Hepatocyte (in vitro differentiated cells): ENCODE data around the gene ZNF550.

Experiments used
- EZH2 ChIP-seq: fragments of 200-600 bp; sonication (generic); IDR thresholded peaks from 2 replicates; pipeline ENCODE4 v1.6.1; 2016; ENCODE audit warnings: antibody characterized with exemption, mild to moderate bottlenecking, borderline replicate concordance
- EZH2phosphoT487 ChIP-seq: fragments of 200-600 bp; sonication (generic); IDR thresholded peaks from one replicate; pipeline ENCODE4 v1.6.1; 2018; ENCODE audit warnings: antibody characterized with exemption, mild to moderate bottlenecking, low read depth, moderate library complexity; ENCODE audit not compliant: unreplicated experiment, severe bottlenecking
- TF ChIP-seq, protein P1 (sequence below): fragments of 200-600 bp; sonication (generic); IDR thresholded peaks from 2 replicates; pipeline ENCODE4 v1.5.1; 2016; ENCODE audit warnings: antibody characterized with exemption, mild to moderate bottlenecking; ENCODE audit not compliant: poor library complexity

- TF ChIP-seq, protein P1, sequence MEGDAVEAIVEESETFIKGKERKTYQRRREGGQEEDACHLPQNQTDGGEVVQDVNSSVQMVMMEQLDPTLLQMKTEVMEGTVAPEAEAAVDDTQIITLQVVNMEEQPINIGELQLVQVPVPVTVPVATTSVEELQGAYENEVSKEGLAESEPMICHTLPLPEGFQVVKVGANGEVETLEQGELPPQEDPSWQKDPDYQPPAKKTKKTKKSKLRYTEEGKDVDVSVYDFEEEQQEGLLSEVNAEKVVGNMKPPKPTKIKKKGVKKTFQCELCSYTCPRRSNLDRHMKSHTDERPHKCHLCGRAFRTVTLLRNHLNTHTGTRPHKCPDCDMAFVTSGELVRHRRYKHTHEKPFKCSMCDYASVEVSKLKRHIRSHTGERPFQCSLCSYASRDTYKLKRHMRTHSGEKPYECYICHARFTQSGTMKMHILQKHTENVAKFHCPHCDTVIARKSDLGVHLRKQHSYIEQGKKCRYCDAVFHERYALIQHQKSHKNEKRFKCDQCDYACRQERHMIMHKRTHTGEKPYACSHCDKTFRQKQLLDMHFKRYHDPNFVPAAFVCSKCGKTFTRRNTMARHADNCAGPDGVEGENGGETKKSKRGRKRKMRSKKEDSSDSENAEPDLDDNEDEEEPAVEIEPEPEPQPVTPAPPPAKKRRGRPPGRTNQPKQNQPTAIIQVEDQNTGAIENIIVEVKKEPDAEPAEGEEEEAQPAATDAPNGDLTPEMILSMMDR: no peak
- TF ChIP-seq EZH2 (no peak), EZH2phosphoT487 (no peak)
Measured at GRCh38 chr19:57557659-57558058, 2.0 kb downstream of the ZNF550 start.
